Heart left ventricle (tissue), 16 donors: ENCODE measurements around the gene ASCC3. TPM values are rescaled to one million over a fixed set of nuclear protein-coding genes. Genes with fewer than 3 reads are reported as not detected.
"Not testable (repeated sequence)": the region's sequence is repeated elsewhere in the genome, so short reads cannot be mapped to it uniquely, and the experiment has no call there.

Experiments used
- ATAC-seq, 4 donors: fragments of 200-7000 bp; cut with Tn5 transposase; one replicate each; pipeline ENCODE4 v1.9.1; 2020 to 2022; ENCODE audit warnings: moderate library complexity in 4 of 4, mild to moderate bottlenecking in 3 of 4, moderate number of reproducible peaks in 1 of 4
- DNase-seq, 5 donors: peaks; one replicate each; pipeline ENCODE4 v3.0.0-alpha.2; 2020
- H3K27ac ChIP-seq, 12 donors: fragments of 200-600 bp; sonication (generic) in 4 of 12; one replicate each; pipeline versions ENCODE4 v1.5.0 to v1.8.0; 2016 to 2022; ENCODE audit warnings: mild to moderate bottlenecking in 2 of 12
- H3K27me3 ChIP-seq, 9 donors: fragments of 200-600 bp; sonication (generic) in 2 of 9; one replicate each; pipeline versions ENCODE4 v1.5.1 to v1.8.0; 2016 to 2022; ENCODE audit warnings: mild to moderate bottlenecking in 3 of 9
- H3K36me3 ChIP-seq, 9 donors: fragments of 200-600 bp; sonication (generic) in 2 of 9; one replicate each; pipeline versions ENCODE4 v1.5.0 to v1.8.0; 2018 to 2022; ENCODE audit warnings: mild to moderate bottlenecking in 2 of 9
- H3K4me1 ChIP-seq, 12 donors: fragments of 200-600 bp; sonication (generic) in 4 of 12; one replicate each; pipeline versions ENCODE4 v1.5.0 to v1.8.0; 2016 to 2022; ENCODE audit warnings: mild to moderate bottlenecking in 3 of 12
- H3K4me3 ChIP-seq, 12 donors: fragments of 200-600 bp; sonication (generic) in 4 of 12; one replicate each; pipeline versions ENCODE4 v1.5.0 to v1.8.0; 2017 to 2022; ENCODE audit warnings: mild to moderate bottlenecking in 9 of 12, moderate library complexity in 4 of 12
- H3K9me3 ChIP-seq, 12 donors: fragments of 200-600 bp; sonication (generic) in 4 of 12; one replicate each; pipeline versions ENCODE4 v1.5.0 to v1.8.0; 2016 to 2022; ENCODE audit warnings: mild to moderate bottlenecking in 1 of 12
- CTCF ChIP-seq, 12 donors: fragments of 200-600 bp; sonication (generic) in 4 of 12; IDR thresholded peaks; one replicate each; pipeline versions ENCODE4 v1.5.0 to v1.8.0; 2018 to 2022; ENCODE audit warnings: antibody characterized with exemption in 12 of 12, mild to moderate bottlenecking in 5 of 12
- POLR2A ChIP-seq, 2 donors: fragments of 450-650 bp; IDR thresholded peaks; one replicate each; pipeline ENCODE4 v1.6.1; 2017; ENCODE audit warnings: antibody characterized with exemption in 2 of 2, mild to moderate bottlenecking in 2 of 2, moderate library complexity in 2 of 2
- WGBS, 4 donors: extraction: QIAGEN DNeasy Blood & Tissue Kit in 2 of 4; methylation state at CpG; one replicate each; pipeline versions ENCODE4 v1.1.5 to v1.1.7; 2013 to 2018; 5-methylcytosine and 5-hydroxymethylcytosine counted together
- intact Hi-C, 10 donors: fragments of 100-400 bp; cut with DNase I; formaldehyde crosslinking; loops; one replicate each; pipeline versions ENCODE4 v1.11.1 to v1.14.2; 2022
- polyA plus RNA-seq, 2 donors: library from polyadenylated mRNA; stranded (reverse); fragments of 200-250 nt; gene quantifications; one replicate each; pipeline ENCODE4 v1.2.3, GENCODE V29; 2013
- total RNA-seq, 9 donors: library from RNA; depleted of rRNA in 2 of 9; stranded (reverse); fragments of >200 nt in 2 of 9; fragmentation: NEBNext Ultra II Directional in 3 of 9; extraction: Animal tissue kit (Norgen Biotek cat#: 25700) in 3 of 9; gene quantifications; one replicate each; pipeline versions ENCODE4 v1.1.0 to v1.2.4, GENCODE V29; 2016 to 2023
- donor health status: ischemic (EF 13 %, LVEDD 7.1; RV severe dilation, severe dysfunction).
- donor health status: healthy with polysubstance abuse.
- donor health status: DM: no; HTN: yes; CAD: no.
- donor health status: DM: no; HTN: no; CAD: no.
- donor health status: ischemic (EF 25% LVEDD 6.9; RV normal size, moderate dysfunction).
- donor health status: ischemic (EF 25% LVEDD 5.7; RV mildly dilated, moderate dysfunction).
- donor health status: healthy.
- donor health status: DM: yes; HTN: yes; CAD: no.
- donor health status: ischemic (EF 35%, LVEDD 5.7; RV mildly dilated, moderate dysfunction).
- donor health status: nonischemic (EF 11% LVEDD 7.7; RV severe dilation, severe dysfunction).
- donor health status: DM: yes; HTN: yes; CAD: no.
- donor health status: PGD.
- donor health status: ischemic (EF 29% LVEDD 5.4; RV normal size, mild dysfunction).
- donor health status: nonischemic (EF 23%, LVEDD 6.1; RV moderate dilation, normal function).

ASCC3 gene
- total and polyA plus RNA-seq, 11 donors: 3.4 to 29.2 (median 15.0) TPM

GRCh38 chr6:100751590-100751989 lies 129.5 kb downstream of the ASCC3 start:
- peaks cover 0 to 8% (median 3%) of the 10 kb centered on the region in 9 donors for H3K36me3 ChIP-seq
- H3K27me3 ChIP-seq: no peaks in the 10 kb centered on the region
- no peaks in the 10 kb centered on the region for H3K4me1 ChIP-seq
- H3K4me3 ChIP-seq: no peak overlapping the region
- no peak overlapping the region for H3K27ac ChIP-seq
- TF ChIP-seq CTCF (IDR thresholded peaks at IDR 0.05): no peak
- no peak for TF ChIP-seq POLR2A (IDR thresholded peaks at IDR 0.05)
- no peak for ATAC-seq
- no peaks in the 10 kb centered on the region for H3K9me3 ChIP-seq
- no peak for DNase-seq
- 61 to 74% (median 64%) methylated on average over 3 of the region's 3 CpGs for WGBS, 4 donors
- intact Hi-C loops: no loop called here

GRCh38 chr6:100745419-100746041 lies 135.6 kb downstream of the ASCC3 start:
- ATAC-seq (no peak), DNase-seq (no peak)
- Histone ChIP-seq H3K27me3 (no peaks in the 10 kb centered on the region), H3K4me1 (no peaks in the 10 kb centered on the region), H3K4me3 (no peak overlapping the region), H3K9me3 (peaks cover 0 to 4% (median 0%) of the 10 kb centered on the region in 12 donors), H3K36me3 (peaks cover 0 to 17% (median 7%) of the 10 kb centered on the region in 9 donors), H3K27ac (no peak overlapping the region)
- 96 to 98% (median 97%) methylated on average over 5 of the region's 5 CpGs for WGBS, 4 donors
- TF ChIP-seq CTCF (IDR thresholded peaks at IDR 0.05): no peak
- TF ChIP-seq POLR2A (IDR thresholded peaks at IDR 0.05): no peak
- intact Hi-C loops: no loop called here

GRCh38 chr6:100740439-100740838 lies 140.7 kb downstream of the ASCC3 start:
- TF ChIP-seq CTCF (IDR thresholded peaks at IDR 0.05) (no peak), POLR2A (IDR thresholded peaks at IDR 0.05) (no peak)
- no peak for DNase-seq
- no peak overlapping the region for H3K4me3 ChIP-seq
- H3K27me3 ChIP-seq: no peaks in the 10 kb centered on the region
- intact Hi-C loops: no loop called here
- H3K9me3 ChIP-seq: peaks cover 0 to 9% (median 0%) of the 10 kb centered on the region in 12 donors
- H3K4me1 ChIP-seq: no peaks in the 10 kb centered on the region
- H3K36me3 ChIP-seq: peaks cover 0 to 13% (median 0%) of the 10 kb centered on the region in 9 donors
- H3K27ac ChIP-seq: no peak overlapping the region
- ATAC-seq: no peak

- H3K27me3 ChIP-seq, intact Hi-C loops, H3K27ac ChIP-seq, ATAC-seq, H3K4me3 ChIP-seq, H3K36me3 ChIP-seq, H3K9me3 ChIP-seq, DNase-seq, H3K4me1 ChIP-seq: not testable (repeated sequence)
Observed at GRCh38 chr6:100737720-100738119, 143.4 kb downstream of the ASCC3 start.

- H3K4me1 ChIP-seq: peaks cover 0 to 6% (median 0%) of the 10 kb centered on the region in 12 donors
- H3K27ac ChIP-seq: no peak overlapping the region
- intact Hi-C loops: no loop called here
- DNase-seq: no peak
- 91 to 95% (median 93%) methylated on average over 5 of the region's 5 CpGs for WGBS, 4 donors
- no peak overlapping the region for H3K4me3 ChIP-seq
- TF ChIP-seq CTCF (IDR thresholded peaks at IDR 0.05) (no peak), POLR2A (IDR thresholded peaks at IDR 0.05) (no peak)
- no peak for ATAC-seq
- no peaks in the 10 kb centered on the region for H3K9me3 ChIP-seq
- no peaks in the 10 kb centered on the region for H3K27me3 ChIP-seq
- H3K36me3 ChIP-seq: no peaks in the 10 kb centered on the region
Observed at GRCh38 chr6:100731411-100731810, 149.7 kb downstream of the ASCC3 start.
